H9 (cell line): Measurements from ENCODE around the gene APAF1. TPM values are rescaled to one million over a fixed set of nuclear protein-coding genes. Genes with fewer than 3 reads are reported as not detected.
A peak's percentile ranks its signal among the peaks of the same experiment; 100 is the strongest.

Experiments
- DNase-seq: peaks from one replicate; pipeline ENCODE4 v3.0.0-alpha.2; 2017
- H2AFZ ChIP-seq: one replicate; pipeline ENCODE4 v1.6.1; 2013; ENCODE audit warnings: mild to moderate bottlenecking, low read length, control low read depth, moderate library complexity
- H2AK5ac ChIP-seq: 2 replicates; pipeline ENCODE4 v1.6.1; 2013; ENCODE audit warnings: low read length, control low read depth, mixed read lengths; ENCODE audit not compliant: insufficient read length
- H2BK120ac ChIP-seq: one replicate; pipeline ENCODE4 v1.6.1; 2013; ENCODE audit warnings: low read depth, mild to moderate bottlenecking, low read length, control low read depth, inconsistent platforms; ENCODE audit not compliant: poor library complexity, severe bottlenecking
- H2BK12ac ChIP-seq: 2 replicates; pipeline ENCODE4 v1.6.1; 2013; ENCODE audit warnings: low read length, control low read depth, mixed read lengths, low read depth; ENCODE audit not compliant: insufficient read length
- H2BK15ac ChIP-seq: 2 replicates; pipeline ENCODE4 v1.6.1; 2013; ENCODE audit warnings: low read depth, low read length, control low read depth
- H2BK20ac ChIP-seq: one replicate; pipeline ENCODE4 v1.6.1; 2013; ENCODE audit warnings: low read depth, mild to moderate bottlenecking, low read length, control low read depth, inconsistent platforms; ENCODE audit not compliant: poor library complexity, severe bottlenecking
- H2BK5ac ChIP-seq: 2 replicates; pipeline ENCODE4 v1.6.1; 2013; ENCODE audit warnings: low read length, control low read depth, mixed read lengths; ENCODE audit not compliant: insufficient read length
- H3K14ac ChIP-seq: 2 replicates; pipeline ENCODE4 v1.6.1; 2013; ENCODE audit warnings: low read length, control low read depth; ENCODE audit not compliant: insufficient read depth
- H3K18ac ChIP-seq: 2 replicates; pipeline ENCODE4 v1.6.1; 2013; ENCODE audit warnings: low read depth, mild to moderate bottlenecking, mixed read lengths, low read length, control low read depth; ENCODE audit not compliant: insufficient read length
- H3K23ac ChIP-seq: 2 replicates; pipeline ENCODE4 v1.6.1; 2013; ENCODE audit warnings: low read length, control low read depth, mixed read lengths, low read depth; ENCODE audit not compliant: insufficient read length
- H3K23me2 ChIP-seq: 2 replicates; pipeline ENCODE4 v1.6.1; 2013; ENCODE audit warnings: low read depth, mild to moderate bottlenecking, mixed read lengths, low read length, control low read depth; ENCODE audit not compliant: insufficient read length, poor library complexity, severe bottlenecking
- H3K27ac ChIP-seq: 2 replicates; pipeline ENCODE4 v1.5.1; 2013; ENCODE audit warnings: low read length, control low read depth, mixed read lengths, low read depth; ENCODE audit not compliant: insufficient read length
- H3K27me3 ChIP-seq: 2 replicates; pipeline ENCODE4 v1.6.1; 2013; ENCODE audit warnings: low read length, control low read depth, inconsistent platforms; ENCODE audit not compliant: insufficient read depth
- H3K4ac ChIP-seq: 2 replicates; pipeline ENCODE4 v1.6.1; 2013; ENCODE audit warnings: low read depth, mild to moderate bottlenecking, control low read depth, inconsistent platforms, low read length, moderate library complexity
- H3K4me1 ChIP-seq: 2 replicates; pipeline ENCODE4 v1.6.1; 2013; ENCODE audit warnings: low read length, control low read depth, inconsistent platforms; ENCODE audit not compliant: insufficient read depth
- H3K4me2 ChIP-seq: 2 replicates; pipeline ENCODE4 v1.6.1; 2013; ENCODE audit warnings: low read length, control low read depth, mixed read lengths; ENCODE audit not compliant: insufficient read length, insufficient read depth
- H3K56ac ChIP-seq: 2 replicates; pipeline ENCODE4 v1.6.1; 2013; ENCODE audit warnings: low read depth, mild to moderate bottlenecking, mixed read lengths, low read length, control low read depth; ENCODE audit not compliant: insufficient read length
- H3K79me1 ChIP-seq: 2 replicates; pipeline ENCODE4 v1.6.1; 2013; ENCODE audit warnings: low read depth, mild to moderate bottlenecking, moderate library complexity, low read length, control low read depth, inconsistent platforms; ENCODE audit not compliant: insufficient read depth, poor library complexity, severe bottlenecking
- H3K79me2 ChIP-seq: 2 replicates; pipeline ENCODE4 v1.6.1; 2013; ENCODE audit warnings: low read length, control low read depth, inconsistent platforms; ENCODE audit not compliant: insufficient read depth
- H3K9ac ChIP-seq: 2 replicates; pipeline ENCODE4 v1.6.1; 2013; ENCODE audit warnings: low read length, control low read depth, mixed read lengths; ENCODE audit not compliant: insufficient read length; ENCODE audit errors: extremely low read depth
- H3K9me3 ChIP-seq: one replicate; pipeline ENCODE4 v1.6.1; 2013; ENCODE audit warnings: low read depth, low read length, inconsistent platforms; ENCODE audit not compliant: control insufficient read depth
- H3T11ph ChIP-seq: one replicate; pipeline ENCODE4 v1.6.1; 2013; ENCODE audit warnings: mild to moderate bottlenecking, low read length, control low read depth, inconsistent platforms
- H4K20me1 ChIP-seq: one replicate; pipeline ENCODE4 v1.6.1; 2013; ENCODE audit not compliant: control insufficient read depth, insufficient read length, insufficient read depth
- H4K5ac ChIP-seq: 2 replicates; pipeline ENCODE4 v1.6.1; 2013; ENCODE audit warnings: low read depth, mild to moderate bottlenecking, mixed read lengths, low read length, control low read depth; ENCODE audit not compliant: insufficient read length
- H4K8ac ChIP-seq: replicated peaks from 2 replicates; pipeline ENCODE4 v1.6.1; 2013; ENCODE audit warnings: low read length, control low read depth, mixed read lengths, low read depth; ENCODE audit not compliant: insufficient read length
- H4K91ac ChIP-seq: 2 replicates; pipeline ENCODE4 v1.6.1; 2013; ENCODE audit warnings: low read depth, mild to moderate bottlenecking, moderate library complexity, mixed read lengths, low read length, control low read depth; ENCODE audit not compliant: insufficient read length
- H3K27ac Mint-ChIP-seq, 3 experiments: 2 replicates in 2 of 3; 3 replicates in 1 of 3; pipeline ENCODE4 v1.8.0; 2020 to 2021; ENCODE audit warnings: mixed read lengths in 3 of 3, mild to moderate bottlenecking in 1 of 3, moderate library complexity in 1 of 3
- H3K27me3 Mint-ChIP-seq: 2 replicates; pipeline ENCODE4 v1.8.0; 2021; ENCODE audit warnings: low read depth, mild to moderate bottlenecking, moderate library complexity, mixed read lengths
- H3K36me3 Mint-ChIP-seq, 3 experiments: 2 replicates in 2 of 3; 3 replicates in 1 of 3; pipeline ENCODE4 v1.8.0; 2020 to 2021; ENCODE audit warnings: low read depth in 3 of 3, mixed read lengths in 3 of 3; ENCODE audit not compliant: insufficient read depth in 1 of 3
- H3K4me1 Mint-ChIP-seq, 2 experiments: 2 replicates each; pipeline ENCODE4 v1.8.0; 2020; ENCODE audit warnings: mixed read lengths in 2 of 2
- H3K4me3 Mint-ChIP-seq, 2 experiments: 2 replicates in 1 of 2; 3 replicates in 1 of 2; pipeline ENCODE4 v1.8.0; 2020 to 2021; ENCODE audit warnings: mild to moderate bottlenecking in 2 of 2, mixed read lengths in 2 of 2, moderate library complexity in 1 of 2
- H3K9me3 Mint-ChIP-seq, 2 experiments: 2 replicates in 1 of 2; 3 replicates in 1 of 2; pipeline ENCODE4 v1.8.0; 2020; ENCODE audit warnings: mild to moderate bottlenecking in 2 of 2, mixed read lengths in 2 of 2, moderate library complexity in 1 of 2
- WGBS: extraction: QIAGEN DNeasy Blood & Tissue Kit; methylation state at CpG from one replicate; pipeline ENCODE4 v1.1.7; 2013; ENCODE audit warnings: missing lambda C conversion rate, low lambda C conversion rate, mixed read lengths; ENCODE audit not compliant: insufficient read length; ENCODE audit errors: extremely low coverage; 5-methylcytosine and 5-hydroxymethylcytosine counted together
- total RNA-seq: library from RNA; stranded (reverse); gene quantifications from 2 replicates; pipeline ENCODE4 v1.2.1, GENCODE V29; 2021
- TF ChIP-seq, protein P1 (sequence below): fragments of 200-600 bp; sonication (generic); conservative IDR thresholded peaks from 3 replicates; pipeline ENCODE4 v1.8.0; 2021; ENCODE audit warnings: antibody characterized with exemption, mild to moderate bottlenecking

Gene APAF1
- total RNA-seq, 1 experiment from 2014 or later: 16.5 TPM

DNA sequence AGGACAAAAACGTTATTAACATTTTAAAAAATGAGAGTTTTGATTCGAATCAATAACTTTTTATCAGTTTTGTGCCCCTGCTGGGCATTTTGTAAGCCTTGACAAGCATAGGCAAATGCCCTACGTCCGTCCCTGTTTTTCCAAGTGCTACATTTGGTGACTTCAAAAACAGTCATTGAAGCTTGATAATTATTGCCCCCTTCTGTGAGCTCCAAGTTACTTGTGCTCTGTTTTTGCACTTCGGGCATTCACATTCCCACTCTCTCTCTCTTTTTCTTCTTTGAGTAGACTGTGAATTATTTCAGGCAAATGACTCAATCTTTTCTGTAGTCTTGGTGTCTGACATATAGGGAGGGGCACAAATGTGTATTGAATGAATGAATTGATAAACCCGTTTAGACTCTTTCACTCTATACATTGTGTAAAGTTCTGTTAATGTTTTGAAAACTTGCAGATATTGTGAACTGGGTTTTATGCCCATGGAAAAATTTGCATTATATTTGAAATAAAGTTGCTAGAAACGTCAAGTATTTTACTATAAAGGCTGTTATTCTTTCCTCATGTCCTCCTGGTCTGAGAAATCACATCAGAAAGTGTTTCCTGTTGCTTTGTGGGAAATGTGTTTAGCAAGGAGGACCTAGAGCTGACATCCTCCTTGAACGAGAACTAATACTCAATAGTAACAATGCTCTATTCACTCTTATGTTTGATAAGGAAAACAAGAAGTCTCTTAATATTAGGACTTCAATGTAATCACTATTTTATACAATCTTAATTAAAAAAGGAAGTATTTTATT is 1.4 kb downstream of the APAF1 start:
- H3K4me1 ChIP-seq: no peaks in the 10 kb centered on the region; the same call in 1 of the 2 replicates
- no peak overlapping the region for H3K4ac ChIP-seq
- no peak overlapping the region for H2BK15ac ChIP-seq
- H3T11ph ChIP-seq: no peak overlapping the region
- H2AFZ ChIP-seq: no peak overlapping the region
- Mint-ChIP-seq H3K9me3 (no peaks in the 10 kb centered on the region; a peak in 1 of 5 replicates), H3K4me3 (peak overlapping the region; percentile 94 to 97), H3K27ac (no peak overlapping the region), H3K36me3 (peaks cover 13 to 28% (median 25%) of the 10 kb centered on the region in 3 experiments), H3K27me3 (no peaks in the 10 kb centered on the region), H3K4me1 (peaks cover 12 to 18% of the 10 kb centered on the region in 2 experiments)
- H3K27ac ChIP-seq: no peak overlapping the region
- H3K9me3 ChIP-seq: no peaks in the 10 kb centered on the region
- no CpG with 5 or more reads among the region's 8 CpGs for WGBS
- no peak overlapping the region for H2AK5ac ChIP-seq
- H3K23ac ChIP-seq: no peak overlapping the region
- H3K79me2 ChIP-seq: no peaks in the 10 kb centered on the region; the same call in 1 of the 2 replicates
- no peaks in the 10 kb centered on the region for H3K27me3 ChIP-seq
- no peak overlapping the region for H2BK12ac ChIP-seq
- peaks cover 3% of the 10 kb centered on the region for H4K20me1 ChIP-seq
- H3K14ac ChIP-seq: no peak overlapping the region
- H2BK20ac ChIP-seq: no peak overlapping the region
- H3K9ac ChIP-seq: no peak overlapping the region
- DNase-seq: no peak
- peak overlapping the region; percentile 47 for H3K4me2 ChIP-seq
- no peak overlapping the region for H2BK120ac ChIP-seq
- no peaks in the 10 kb centered on the region for H3K79me1 ChIP-seq
- H3K23me2 ChIP-seq: no peaks in the 10 kb centered on the region
- no peak overlapping the region for H3K18ac ChIP-seq
- no peak overlapping the region for H4K5ac ChIP-seq
- TF ChIP-seq, protein P1, sequence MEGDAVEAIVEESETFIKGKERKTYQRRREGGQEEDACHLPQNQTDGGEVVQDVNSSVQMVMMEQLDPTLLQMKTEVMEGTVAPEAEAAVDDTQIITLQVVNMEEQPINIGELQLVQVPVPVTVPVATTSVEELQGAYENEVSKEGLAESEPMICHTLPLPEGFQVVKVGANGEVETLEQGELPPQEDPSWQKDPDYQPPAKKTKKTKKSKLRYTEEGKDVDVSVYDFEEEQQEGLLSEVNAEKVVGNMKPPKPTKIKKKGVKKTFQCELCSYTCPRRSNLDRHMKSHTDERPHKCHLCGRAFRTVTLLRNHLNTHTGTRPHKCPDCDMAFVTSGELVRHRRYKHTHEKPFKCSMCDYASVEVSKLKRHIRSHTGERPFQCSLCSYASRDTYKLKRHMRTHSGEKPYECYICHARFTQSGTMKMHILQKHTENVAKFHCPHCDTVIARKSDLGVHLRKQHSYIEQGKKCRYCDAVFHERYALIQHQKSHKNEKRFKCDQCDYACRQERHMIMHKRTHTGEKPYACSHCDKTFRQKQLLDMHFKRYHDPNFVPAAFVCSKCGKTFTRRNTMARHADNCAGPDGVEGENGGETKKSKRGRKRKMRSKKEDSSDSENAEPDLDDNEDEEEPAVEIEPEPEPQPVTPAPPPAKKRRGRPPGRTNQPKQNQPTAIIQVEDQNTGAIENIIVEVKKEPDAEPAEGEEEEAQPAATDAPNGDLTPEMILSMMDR: no peak
- no peak overlapping the region for H4K8ac ChIP-seq
- H2BK5ac ChIP-seq: no peak overlapping the region
- H3K56ac ChIP-seq: no peak overlapping the region
- no peak overlapping the region for H4K91ac ChIP-seq
